Endothelial cell of umbilical vein (primary cell): ENCODE results near the gene ASCL5. TPM values are rescaled to one million over a fixed set of nuclear protein-coding genes. Genes with fewer than 3 reads are reported as not detected.

ENCODE experiments used
- BruUV-seq: library from RNA; stranded (reverse); fragments of 400-500 nt; replicated peaks from 2 replicates; lab custom pipeline; 2021; lab: Mats Ljungman, UMichigan
- CTCF ChIA-PET: fragments of 300-600, 350-600 bp; sonication (Branson Sonifier 250); formaldehyde crosslinking; loops from one replicate; lab custom pipeline; 2021; ENCODE audit warnings: antibody characterized with exemption, inconsistent platforms; lab: Charles Lee
- POLR2A ChIA-PET: fragments of 300-600, 350-600 bp; sonication (Branson Sonifier 250); formaldehyde crosslinking; loops from one replicate; lab custom pipeline; 2021; ENCODE audit warnings: antibody characterized with exemption, inconsistent platforms; lab: Charles Lee
- DNase-seq: peaks from one replicate; pipeline ENCODE4 v3.0.0-alpha.2; 2011; ENCODE audit warnings: low read depth, low spot score
- FAIRE-seq: peaks from 2 replicates; lab custom pipeline; 2011; peaks lifted over from hg19 to GRCh38; lab: Jason Lieb, UNC
- H2AFZ ChIP-seq: 2 replicates; pipeline ENCODE4 v1.6.0; 2012; ENCODE audit warnings: low read depth, low read length, control low read depth, inconsistent platforms
- H3K27ac ChIP-seq: 2 replicates; pipeline ENCODE4 v1.5.1; 2011; ENCODE audit warnings: low read depth, mild to moderate bottlenecking, control low read depth, low read length, moderate library complexity; ENCODE audit not compliant: insufficient read depth
- H3K27me3 ChIP-seq, 2 experiments: 2 replicates each; pipeline versions ENCODE4 v1.6.0 to v1.6.1; 2011; ENCODE audit warnings: low read length in 2 of 2, mixed read lengths in 1 of 2; ENCODE audit not compliant: control insufficient read depth in 2 of 2, insufficient read depth in 2 of 2
- H3K36me3 ChIP-seq, 2 experiments: 2 replicates in 1 of 2; 3 replicates in 1 of 2; pipeline ENCODE4 v1.5.1; 2011; ENCODE audit warnings: low read length in 2 of 2, mild to moderate bottlenecking in 1 of 2, moderate library complexity in 1 of 2; ENCODE audit not compliant: control insufficient read depth in 2 of 2, insufficient read depth in 2 of 2; ENCODE audit errors: extremely low read depth in 1 of 2
- H3K4me1 ChIP-seq: 3 replicates; pipeline ENCODE4 v1.5.1; 2011; ENCODE audit warnings: mild to moderate bottlenecking, low read length; ENCODE audit not compliant: control insufficient read depth, insufficient read depth; ENCODE audit errors: extremely low read depth
- H3K4me2 ChIP-seq: 2 replicates; pipeline ENCODE4 v1.6.1; 2011; ENCODE audit warnings: low read length, control low read depth, mixed read lengths; ENCODE audit not compliant: insufficient read depth
- H3K4me3 ChIP-seq, 3 experiments: fragments of 200-600 bp in 1 of 3; sonication (generic), shearing (Covaris generic) in 1 of 3; replicated peaks in 1 of 3; 2 replicates each; pipeline ENCODE4 v1.5.1; 2011 to 2016; ENCODE audit warnings: control low read depth in 3 of 3, low read length in 3 of 3, mild to moderate bottlenecking in 2 of 3, inconsistent platforms in 1 of 3, low read depth in 1 of 3, moderate library complexity in 1 of 3; ENCODE audit not compliant: insufficient read depth in 1 of 3
- H3K79me2 ChIP-seq: 2 replicates; pipeline ENCODE4 v1.6.0; 2012; ENCODE audit warnings: low read length, inconsistent platforms; ENCODE audit not compliant: control insufficient read depth, insufficient read depth
- H3K9ac ChIP-seq: replicated peaks from 2 replicates; pipeline ENCODE3; 2011; ENCODE audit warnings: low read length, control low read depth; ENCODE audit not compliant: insufficient read depth; ENCODE audit errors: extremely low read depth
- H3K9me1 ChIP-seq: replicated peaks from 3 replicates; pipeline ENCODE4 v1.6.0; 2011; ENCODE audit warnings: mild to moderate bottlenecking, low read length; ENCODE audit not compliant: control insufficient read depth, insufficient read depth; ENCODE audit errors: extremely low read depth
- H3K9me3 ChIP-seq: replicated peaks from 2 replicates; pipeline ENCODE4 v1.5.1; 2012; ENCODE audit warnings: low read length, inconsistent platforms; ENCODE audit not compliant: control insufficient read depth, insufficient read depth
- H4K20me1 ChIP-seq: replicated peaks from 2 replicates; pipeline ENCODE3; 2011; ENCODE audit warnings: mild to moderate bottlenecking, low read length; ENCODE audit not compliant: control insufficient read depth, insufficient read depth; ENCODE audit errors: extremely low read depth
- CTCF ChIP-seq, 2 donors: IDR thresholded peaks; 1 replicate in 1 of 2; 2 replicates in 1 of 2; pipeline ENCODE4 v1.5.1; 2011; ENCODE audit warnings: low read length in 2 of 2, mild to moderate bottlenecking in 2 of 2, moderate library complexity in 2 of 2, control low read depth in 1 of 2, inconsistent platforms in 1 of 2, low read depth in 1 of 2; ENCODE audit not compliant: insufficient read depth in 1 of 2; ENCODE audit errors: extremely low read depth in 1 of 2
- JUN ChIP-seq: IDR thresholded peaks from 2 replicates; pipeline ENCODE4 v1.6.1; 2011; ENCODE audit warnings: borderline replicate concordance, low read depth; ENCODE audit not compliant: insufficient read length, insufficient read depth
- MAX ChIP-seq: IDR thresholded peaks from 2 replicates; pipeline ENCODE4 v1.6.1; 2011; ENCODE audit not compliant: insufficient read depth, insufficient read length
- MYC ChIP-seq: IDR thresholded peaks from one replicate; pipeline ENCODE4 v1.6.1; 2011; ENCODE audit warnings: mild to moderate bottlenecking, low read depth, low read length
- POLR2AphosphoS5 ChIP-seq: IDR thresholded peaks from 2 replicates; pipeline ENCODE4 v1.6.1; 2012; ENCODE audit warnings: low read depth, mild to moderate bottlenecking, control low read depth, low read length, moderate library complexity; ENCODE audit not compliant: insufficient read depth
- dilution Hi-C: fragments of 300-500 bp; cut with MboI; formaldehyde crosslinking; loops from one replicate; pipeline ENCODE4 v1.15.0; 2019; ENCODE audit warnings: low sequenced_read_pairs; ENCODE audit not compliant: extremely low pct_ligation_motif_present
- intact Hi-C: fragments of 100-400 bp; cut with micrococcal nuclease; formaldehyde crosslinking; loops from one replicate; pipeline ENCODE4 v1.10.0; 2022
- polyA plus RNA-seq, 4 experiments: library from polyadenylated mRNA; depleted of rRNA in 3 of 4; stranded (reverse) in 3 of 4; unstranded in 1 of 4; fragments of >200 nt; gene quantifications; 2 replicates each; pipeline versions ENCODE4 v1.2.1 to v1.2.3, GENCODE V29; 2011 to 2012; ENCODE audit warnings: missing spikeins in 1 of 4
- total RNA-seq: library from RNA; stranded (reverse); gene quantifications from 2 replicates; pipeline ENCODE4 v1.2.3, GENCODE V29; 2021

ASCL5 gene
- total and polyA plus RNA-seq, 2 donors (not counting 3 experiments of a cell fraction or from before 2014, with no cell fraction given): not detected

GRCh38 chr1:201171063-201172036 is 44.4 kb upstream of the ASCL5 start:
- FAIRE-seq: peak; percentile 53
- intact Hi-C loops: no loop called here

More at GRCh38 chr1:201171063-201172036, 44.4 kb upstream of the ASCL5 start:
- peaks cover 11% of the 10 kb centered on the region in 2 experiments for H3K27me3 ChIP-seq
- POLR2A ChIA-PET: interaction anchor here (0.7 kb wide), 1 partner anchor 192 kb away, joined by 6 read pairs; no protein-coding TSS in a partner anchor
- dilution Hi-C loops: no loop called here
- H3K4me1 ChIP-seq: peaks cover 9% of the 10 kb centered on the region
- H3K27ac ChIP-seq: no peak overlapping the region
- H3K79me2 ChIP-seq: no peaks in the 10 kb centered on the region
- TF ChIP-seq CTCF (IDR thresholded peaks at IDR 0.05; ENCODE audit: extremely low read depth in 1 of 2, insufficient read depth in 1 of 2, low read depth in 1 of 2, low read length in 2 of 2) (peak; percentile 24 to 56), POLR2AphosphoS5 (no peak), MYC (no peak), MAX (no peak), JUN (no peak)
- peak overlapping the region; percentile 67 for H3K9ac ChIP-seq
- H3K9me3 ChIP-seq: no peaks in the 10 kb centered on the region
- H3K36me3 ChIP-seq: no peaks in the 10 kb centered on the region
- no peaks in the 10 kb centered on the region for H4K20me1 ChIP-seq
- CTCF ChIA-PET: interaction anchor here (1.3 to 2.2 kb wide), 4 partner anchors 10 to 22 kb away, joined by 3 to 15 read pairs (median 5); partner anchors contain the start of gene TMEM9
- H3K9me1 ChIP-seq: no peaks in the 10 kb centered on the region
- BruUV-seq: no TSS peak
- DNase-seq: peak; percentile 40
- H2AFZ ChIP-seq: peak overlapping the region; percentile 99
- H3K4me2 ChIP-seq: peak overlapping the region; percentile 69
- peak overlapping the region; percentile 51 to 57 (median 55) for H3K4me3 ChIP-seq
